ENCODE measurements around the gene KLHL30.
"Not testable (repeated sequence)": the region's sequence is repeated elsewhere in the genome, so short reads cannot be mapped to it uniquely, and the experiment has no call there.

Gene KLHL30

DNA sequence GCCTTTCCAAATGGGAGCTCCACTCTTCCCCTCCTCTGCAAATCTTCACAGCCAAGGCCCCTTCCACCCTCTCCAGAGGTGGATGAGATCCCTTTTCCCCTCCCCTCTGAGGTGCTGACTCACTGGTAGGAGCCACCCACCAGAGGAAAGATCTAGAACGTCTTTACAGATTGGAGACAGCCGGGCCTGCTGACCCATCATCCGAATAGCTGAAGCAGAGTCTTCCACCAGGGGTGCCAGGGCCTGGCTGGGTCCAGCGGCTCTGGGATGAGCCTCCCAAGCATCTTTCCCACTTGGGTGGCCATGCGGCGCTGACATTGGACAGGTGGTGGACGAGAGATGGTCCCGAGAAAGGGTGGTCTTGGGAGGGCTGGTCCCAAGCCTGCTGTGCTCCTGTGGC is 29.3 kb downstream of the KLHL30 start:
- H3K27me3 Mint-ChIP-seq (ENCODE audit: low read depth, poor library complexity): peaks cover 30% of the 10 kb centered on the region
- no peak for DNase-seq
- peaks cover 33% of the 10 kb centered on the region for H3K36me3 Mint-ChIP-seq (ENCODE audit: low read depth)
- TF ChIP-seq, protein P1, sequence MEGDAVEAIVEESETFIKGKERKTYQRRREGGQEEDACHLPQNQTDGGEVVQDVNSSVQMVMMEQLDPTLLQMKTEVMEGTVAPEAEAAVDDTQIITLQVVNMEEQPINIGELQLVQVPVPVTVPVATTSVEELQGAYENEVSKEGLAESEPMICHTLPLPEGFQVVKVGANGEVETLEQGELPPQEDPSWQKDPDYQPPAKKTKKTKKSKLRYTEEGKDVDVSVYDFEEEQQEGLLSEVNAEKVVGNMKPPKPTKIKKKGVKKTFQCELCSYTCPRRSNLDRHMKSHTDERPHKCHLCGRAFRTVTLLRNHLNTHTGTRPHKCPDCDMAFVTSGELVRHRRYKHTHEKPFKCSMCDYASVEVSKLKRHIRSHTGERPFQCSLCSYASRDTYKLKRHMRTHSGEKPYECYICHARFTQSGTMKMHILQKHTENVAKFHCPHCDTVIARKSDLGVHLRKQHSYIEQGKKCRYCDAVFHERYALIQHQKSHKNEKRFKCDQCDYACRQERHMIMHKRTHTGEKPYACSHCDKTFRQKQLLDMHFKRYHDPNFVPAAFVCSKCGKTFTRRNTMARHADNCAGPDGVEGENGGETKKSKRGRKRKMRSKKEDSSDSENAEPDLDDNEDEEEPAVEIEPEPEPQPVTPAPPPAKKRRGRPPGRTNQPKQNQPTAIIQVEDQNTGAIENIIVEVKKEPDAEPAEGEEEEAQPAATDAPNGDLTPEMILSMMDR (IDR thresholded peaks at IDR 0.05): no peak
- peaks cover 11% of the 10 kb centered on the region for H3K4me1 Mint-ChIP-seq
- no peaks in the 10 kb centered on the region for H3K9me3 Mint-ChIP-seq
- peak overlapping the region; percentile 36 for H3K27ac Mint-ChIP-seq
- no peak overlapping the region for H3K4me3 Mint-ChIP-seq

DNA sequence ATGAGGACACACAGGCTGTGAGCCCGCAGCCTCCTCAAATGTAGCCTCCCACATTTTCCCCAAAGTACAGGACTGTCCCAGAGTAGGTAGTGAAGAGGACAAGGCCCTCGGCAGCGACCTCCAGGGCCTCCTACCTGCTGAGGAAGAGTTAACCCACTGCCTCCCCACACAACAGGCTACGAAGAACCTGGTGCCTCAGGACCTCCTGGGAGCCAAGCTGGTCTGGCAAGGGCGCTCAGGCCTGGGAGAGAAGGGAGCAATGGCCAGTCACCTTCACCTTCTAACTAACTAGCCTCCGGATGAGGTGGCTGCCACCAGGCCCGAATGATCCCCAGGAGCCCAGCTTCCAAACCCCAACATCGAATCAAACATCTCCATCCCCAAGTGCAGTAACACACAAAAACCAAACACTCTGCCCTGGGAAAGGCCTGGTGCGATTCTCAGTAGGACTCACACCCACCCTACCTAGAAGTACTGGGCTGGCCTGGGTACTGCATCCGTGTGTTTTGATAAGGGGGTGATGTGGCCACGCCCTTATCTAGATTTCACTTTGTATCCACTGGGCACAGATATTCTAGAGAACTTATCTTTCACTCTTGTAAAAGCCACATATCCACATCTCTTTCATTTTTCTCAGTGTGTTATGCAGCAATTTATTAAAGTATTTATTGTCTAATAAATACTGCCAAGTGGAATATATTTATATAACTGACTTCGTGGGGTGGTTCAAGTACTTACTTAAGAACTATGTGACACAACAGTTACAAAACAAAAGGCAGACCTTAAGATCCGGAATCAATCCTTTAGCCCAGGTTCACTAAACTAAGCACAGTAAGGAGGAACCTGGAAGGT is 30.0 kb downstream of the KLHL30 start:
- Mint-ChIP-seq H3K27me3 (ENCODE audit: low read depth, poor library complexity) (peaks cover 24% of the 10 kb centered on the region), H3K27ac (no peak overlapping the region), H3K36me3 (ENCODE audit: low read depth) (peaks cover 39% of the 10 kb centered on the region), H3K9me3 (no peaks in the 10 kb centered on the region), H3K4me3 (no peak overlapping the region), H3K4me1 (peaks cover 11% of the 10 kb centered on the region)
- DNase-seq: no peak
- TF ChIP-seq, protein P1 (IDR thresholded peaks at IDR 0.05): no peak

DNA sequence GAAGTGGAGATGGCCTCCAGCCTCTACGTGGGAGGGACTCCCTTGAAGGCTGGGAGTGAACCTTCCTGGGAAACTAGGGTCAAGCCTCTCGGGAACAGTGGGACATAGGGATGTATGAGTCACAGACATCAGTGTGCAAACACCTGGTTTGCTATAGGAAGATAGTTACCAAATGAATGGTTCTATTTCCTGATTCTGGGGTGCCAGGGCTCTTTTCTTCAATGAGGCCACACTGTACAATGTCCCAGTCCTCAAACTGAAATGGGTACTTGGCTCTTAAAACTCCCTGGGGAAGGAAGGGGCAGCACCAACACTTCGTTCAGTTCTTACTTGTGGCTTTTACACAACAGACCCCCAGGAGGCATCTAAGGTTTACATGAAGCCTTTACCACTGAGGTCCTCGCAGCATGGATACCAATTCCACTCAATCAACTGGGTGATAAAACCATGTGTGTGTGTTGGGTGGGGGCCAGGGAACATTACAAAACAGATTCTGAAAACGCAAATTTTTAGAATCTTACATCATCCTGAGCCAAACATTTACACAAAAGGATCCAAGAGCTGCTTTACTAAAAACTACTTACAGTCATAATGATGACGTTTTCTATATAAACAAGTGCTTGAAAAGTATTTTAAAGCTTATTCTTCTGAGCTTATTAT is 30.7 kb downstream of the KLHL30 start:
- Mint-ChIP-seq H3K4me1 (peaks cover 11% of the 10 kb centered on the region), H3K4me3 (no peak overlapping the region), H3K9me3 (no peaks in the 10 kb centered on the region), H3K27me3 (ENCODE audit: low read depth, poor library complexity) (peaks cover 22% of the 10 kb centered on the region), H3K36me3 (ENCODE audit: low read depth) (peaks cover 46% of the 10 kb centered on the region), H3K27ac (no peak overlapping the region)
- TF ChIP-seq, protein P1 (IDR thresholded peaks at IDR 0.05): no peak
- no peak for DNase-seq

GRCh38 chr2:238169708-238170251 is 31.3 kb downstream of the KLHL30 start:
- peaks cover 16% of the 10 kb centered on the region for H3K27me3 Mint-ChIP-seq (ENCODE audit: low read depth, poor library complexity)
- H3K36me3 Mint-ChIP-seq (ENCODE audit: low read depth): peaks cover 45% of the 10 kb centered on the region
- TF ChIP-seq, protein P1 (IDR thresholded peaks at IDR 0.05): no peak
- H3K4me3 Mint-ChIP-seq: no peak overlapping the region
- H3K4me1 Mint-ChIP-seq: peaks cover 10% of the 10 kb centered on the region
- no peak for DNase-seq
- H3K9me3 Mint-ChIP-seq: no peaks in the 10 kb centered on the region
- no peak overlapping the region for H3K27ac Mint-ChIP-seq

DNA sequence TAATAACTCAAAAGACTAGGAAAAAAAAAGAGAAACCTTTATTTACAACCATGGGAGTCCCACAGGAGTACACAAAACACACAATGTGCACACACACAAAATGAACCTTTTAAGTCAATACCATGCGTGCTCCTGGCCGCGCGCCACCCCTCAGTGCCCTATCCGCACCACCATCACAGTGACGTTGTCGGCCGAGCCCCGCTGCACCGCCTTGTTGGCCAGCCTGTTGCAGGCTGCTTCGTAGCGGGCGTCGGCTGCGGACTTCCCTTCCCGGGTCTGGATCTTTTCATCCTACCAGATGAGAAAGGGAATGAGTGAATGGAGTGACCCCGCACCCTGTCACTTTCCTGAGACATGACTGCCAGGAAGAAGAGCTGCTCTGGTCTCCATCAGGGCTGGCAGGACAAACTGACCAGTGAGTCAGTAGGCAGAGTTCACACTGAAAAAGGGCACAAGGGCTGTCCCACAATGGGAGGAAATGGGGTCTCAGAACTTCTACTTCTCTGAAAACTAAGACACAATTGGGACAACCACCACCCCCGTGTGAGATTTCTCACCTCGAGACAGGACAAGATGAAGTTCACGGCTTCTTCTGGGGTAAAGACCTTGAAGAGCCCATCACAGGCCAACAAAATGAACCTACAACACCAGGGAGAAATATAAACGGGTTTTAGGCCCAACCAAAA is 32.1 kb downstream of the KLHL30 start:
- Mint-ChIP-seq H3K27me3 (ENCODE audit: low read depth, poor library complexity) (peaks cover 8% of the 10 kb centered on the region), H3K27ac (no peak overlapping the region)

GRCh38 chr2:238171072-238171431 is 32.6 kb downstream of the KLHL30 start:
- peaks cover 43% of the 10 kb centered on the region for H3K36me3 Mint-ChIP-seq (ENCODE audit: low read depth)
- DNase-seq; H3K27me3 Mint-ChIP-seq (ENCODE audit: low read depth, poor library complexity); H3K9me3 Mint-ChIP-seq; H3K27ac Mint-ChIP-seq; H3K4me3 Mint-ChIP-seq; H3K4me1 Mint-ChIP-seq: not testable (repeated sequence)

More for the DNA sequence above, 32.1 kb downstream of the KLHL30 start:
- DNase-seq: no peak
- Mint-ChIP-seq H3K9me3 (no peaks in the 10 kb centered on the region), H3K4me1 (peaks cover 6% of the 10 kb centered on the region), H3K36me3 (ENCODE audit: low read depth) (peaks cover 43% of the 10 kb centered on the region), H3K4me3 (no peak overlapping the region)
- TF ChIP-seq, protein P1 (IDR thresholded peaks at IDR 0.05): no peak
